HG03520 (cell line): ENCODE measurements around the gene SLK.

Experiments used
- ATAC-seq: cut with Tn5 transposase; IDR thresholded peaks from one replicate; pipeline ENCODE4 v1.9.1; 2021; ENCODE audit warnings: mild to moderate bottlenecking, moderate library complexity; ENCODE audit not compliant: unreplicated experiment

SLK gene

DNA sequence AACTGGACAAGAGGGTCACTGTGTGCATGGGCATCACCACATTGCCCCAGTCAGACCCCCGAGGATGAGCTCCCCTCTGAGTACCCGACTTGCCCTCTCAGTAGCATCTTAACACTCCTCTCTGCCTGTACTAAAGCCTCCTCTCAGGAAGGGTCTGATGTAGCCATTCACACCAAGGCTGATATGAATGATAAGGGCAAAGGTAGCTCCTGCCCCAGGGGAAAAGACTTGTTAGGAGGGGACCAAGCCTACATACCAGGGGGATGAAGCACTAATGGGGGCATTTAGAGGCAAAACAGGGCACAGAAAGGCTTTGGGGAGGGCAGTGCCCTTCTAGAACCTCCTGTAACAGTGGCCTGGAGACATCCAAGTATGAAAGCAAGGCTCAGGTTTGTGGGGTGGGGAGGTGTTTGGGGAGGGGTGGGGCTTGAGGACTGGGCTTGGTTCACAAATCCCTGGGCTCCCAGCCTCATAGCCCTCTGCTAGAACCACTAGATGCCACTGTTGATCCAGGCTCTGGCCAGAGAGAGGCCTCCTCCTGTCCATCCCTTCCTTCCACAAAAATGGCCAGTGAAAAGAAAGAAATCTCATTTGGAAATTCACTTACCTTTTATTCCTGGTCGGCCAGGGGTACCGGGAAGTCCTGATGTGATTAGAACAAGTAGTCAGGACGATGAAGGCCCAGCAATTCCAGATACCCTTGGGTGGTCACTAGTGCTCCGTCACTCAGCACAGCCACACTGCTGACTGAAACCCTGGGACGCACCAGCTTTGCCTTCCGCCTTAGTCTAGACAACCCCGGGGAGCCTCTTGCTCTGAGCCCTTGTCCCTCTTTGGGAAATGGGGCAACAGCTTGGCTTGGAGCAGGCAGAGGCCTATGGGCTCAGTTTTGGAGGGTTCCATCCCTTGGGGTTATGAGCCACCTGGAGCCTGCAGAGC is 78.5 kb downstream of the SLK start:
- no peak for ATAC-seq

DNA sequence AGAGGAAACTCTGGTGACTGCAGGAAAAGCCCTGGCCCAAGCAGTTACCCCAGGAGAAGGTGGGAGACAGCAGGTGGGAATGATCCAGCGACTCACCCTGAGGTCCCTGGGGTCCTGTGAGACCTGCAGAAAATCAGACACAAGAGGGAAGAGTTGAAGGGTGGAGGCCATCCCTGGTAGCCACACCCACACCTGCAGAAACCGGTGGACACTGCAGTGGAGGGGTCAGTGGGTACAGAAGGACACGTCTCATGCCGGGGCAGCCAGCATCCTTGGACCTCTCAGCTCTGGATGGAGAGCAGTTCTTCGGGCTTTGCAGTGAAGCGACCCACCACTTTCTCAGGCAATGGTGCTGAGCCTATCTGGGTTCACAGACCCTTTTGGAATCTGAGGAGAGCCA is 79.7 kb downstream of the SLK start:
- no peak for ATAC-seq

DNA sequence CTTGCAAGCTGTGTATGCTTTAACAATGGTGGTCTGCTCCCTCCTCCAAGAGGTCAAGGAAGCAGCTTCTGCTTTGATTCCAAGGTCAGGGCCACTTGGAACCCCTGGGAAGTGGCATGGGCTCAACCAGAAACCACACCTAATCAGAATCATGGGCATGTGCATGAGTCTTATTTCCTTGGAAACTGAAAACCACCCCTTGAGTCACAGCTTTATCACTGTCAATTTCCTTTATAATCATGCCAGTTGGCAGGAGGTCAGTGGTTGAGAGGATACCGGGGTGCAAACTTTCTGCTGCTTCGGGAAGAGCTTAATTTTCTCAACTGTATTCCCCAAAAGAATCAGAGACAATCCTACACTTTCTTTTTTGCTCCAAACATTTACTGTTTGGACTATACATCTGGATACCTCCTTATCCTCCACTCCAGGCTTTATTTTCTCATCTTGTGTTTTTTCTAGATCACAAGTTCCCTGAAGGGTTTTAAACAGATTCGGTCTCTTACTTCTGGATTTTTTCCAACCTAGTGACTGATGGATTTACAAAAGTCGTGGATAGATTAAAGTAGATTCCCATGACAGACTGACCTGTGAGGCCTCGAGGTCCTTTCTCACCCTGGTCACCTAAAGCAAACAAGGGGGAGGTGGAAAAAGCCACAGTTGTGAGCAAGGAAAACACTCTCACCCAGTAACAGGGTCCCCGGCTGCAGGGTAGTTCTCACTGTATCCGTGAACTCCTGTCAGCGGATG is 82.7 kb downstream of the SLK start:
- no peak for ATAC-seq

DNA sequence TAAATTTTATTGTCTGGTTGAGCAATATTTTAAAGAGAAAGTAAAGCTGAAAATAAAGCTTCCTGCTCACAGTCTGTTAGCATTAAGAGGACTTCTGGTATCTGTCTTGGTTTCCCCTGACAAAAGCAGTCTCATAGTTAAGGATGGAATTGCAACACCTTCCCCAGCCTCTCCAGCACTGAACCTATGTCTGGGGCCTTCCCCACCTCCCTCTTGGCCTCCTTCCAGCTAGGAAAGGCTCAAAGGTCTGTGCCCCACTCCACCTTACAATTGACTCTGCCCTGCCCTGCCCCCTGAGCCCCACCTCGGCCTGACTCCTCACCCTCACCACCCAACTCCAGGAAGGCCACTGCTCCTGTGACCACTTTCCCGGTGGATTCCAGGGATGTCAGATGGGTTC is 85.5 kb downstream of the SLK start:
- ATAC-seq, result no peak

DNA sequence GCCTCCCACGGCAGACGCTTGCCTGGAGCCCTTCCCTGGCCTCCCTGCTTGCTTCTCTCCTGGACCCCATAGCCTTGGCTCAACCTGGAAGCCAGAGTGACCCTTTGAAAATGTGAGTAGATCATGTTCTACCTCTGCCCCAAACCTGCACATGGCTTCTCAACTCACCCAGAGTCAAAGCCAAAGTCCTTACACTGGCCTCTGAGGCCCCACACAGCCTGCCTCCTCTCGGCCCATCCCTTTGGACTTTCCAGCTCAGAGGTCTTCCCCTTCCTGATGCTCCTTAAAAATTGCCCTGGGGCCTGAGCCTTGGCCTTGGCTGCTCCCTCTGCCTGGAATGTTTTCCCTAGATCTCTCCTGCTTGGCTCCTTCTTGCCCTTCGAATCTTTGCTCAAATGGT is 86.3 kb downstream of the SLK start:
- no peak for ATAC-seq

DNA sequence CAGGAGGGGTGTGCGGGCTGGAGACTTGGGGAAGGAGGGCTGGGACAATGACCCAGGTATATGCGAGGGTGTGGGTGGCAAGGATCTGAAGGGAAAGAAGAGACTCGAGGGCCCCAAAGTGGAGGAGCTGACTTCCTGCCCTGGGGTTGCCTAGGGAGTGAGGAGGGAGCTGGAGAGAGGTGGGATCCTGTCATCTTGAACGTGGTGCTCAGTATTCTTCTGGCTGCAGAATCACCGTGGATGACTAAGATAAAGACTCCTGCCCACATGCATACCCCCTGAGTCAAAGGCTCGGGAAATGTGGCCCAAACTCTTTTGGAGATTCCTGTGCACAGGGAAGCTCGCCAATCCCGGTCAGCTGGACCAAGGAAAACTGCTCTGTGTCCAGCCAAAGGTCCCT is 87.5 kb downstream of the SLK start:
- no peak for ATAC-seq

DNA sequence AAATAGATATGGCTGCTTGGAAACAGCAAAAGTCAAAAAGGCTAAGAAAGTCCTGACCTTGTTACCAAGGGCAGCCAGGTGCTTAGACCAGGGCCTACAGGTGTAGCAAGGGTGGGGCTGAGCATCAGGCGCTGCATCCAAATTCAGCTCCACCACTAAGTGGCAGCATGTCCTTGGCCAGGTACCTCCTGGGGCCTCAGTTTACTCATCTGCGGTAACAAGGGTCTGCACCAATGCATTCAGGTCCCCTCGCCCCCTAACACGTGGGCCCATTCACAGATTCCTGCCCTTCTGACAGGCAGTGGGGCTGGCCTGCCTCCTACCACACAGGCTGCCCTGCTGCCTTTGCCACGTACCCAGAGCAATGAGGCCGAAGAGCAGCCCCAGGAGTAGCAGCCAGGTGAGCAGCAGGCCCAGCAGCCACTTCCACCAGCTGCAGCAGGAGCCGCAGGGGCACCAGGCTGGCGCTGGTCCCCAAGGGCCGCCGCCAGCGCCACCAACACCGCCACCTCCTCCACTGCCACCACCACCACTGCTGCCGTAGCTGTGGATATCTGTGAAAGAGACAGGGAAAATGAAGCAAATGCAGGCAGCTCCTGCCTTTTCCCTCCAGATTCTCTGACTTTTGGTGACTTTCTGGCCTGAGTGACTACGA is 89.8 kb downstream of the SLK start:
- ATAC-seq, result no peak

DNA sequence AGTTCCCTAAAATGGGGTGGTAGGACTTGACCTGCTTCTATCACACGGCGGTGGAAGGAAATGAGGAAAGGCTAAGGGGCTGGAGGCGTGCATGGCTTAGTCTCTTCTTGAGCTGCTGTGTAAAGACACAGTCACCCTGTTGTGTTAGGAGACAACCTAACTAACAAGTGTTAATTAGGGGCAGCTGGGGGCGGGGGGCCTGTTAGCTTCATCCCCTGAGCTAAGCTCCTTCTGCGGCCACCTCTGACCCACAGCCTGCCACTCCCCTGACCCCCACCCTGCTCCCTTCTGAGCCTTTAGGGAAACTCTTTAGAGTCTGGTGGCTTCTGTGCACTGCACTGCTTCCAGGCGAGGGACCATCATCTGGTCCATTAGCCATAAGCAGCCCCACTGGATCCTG is 90.8 kb downstream of the SLK start:
- ATAC-seq, result no peak

DNA sequence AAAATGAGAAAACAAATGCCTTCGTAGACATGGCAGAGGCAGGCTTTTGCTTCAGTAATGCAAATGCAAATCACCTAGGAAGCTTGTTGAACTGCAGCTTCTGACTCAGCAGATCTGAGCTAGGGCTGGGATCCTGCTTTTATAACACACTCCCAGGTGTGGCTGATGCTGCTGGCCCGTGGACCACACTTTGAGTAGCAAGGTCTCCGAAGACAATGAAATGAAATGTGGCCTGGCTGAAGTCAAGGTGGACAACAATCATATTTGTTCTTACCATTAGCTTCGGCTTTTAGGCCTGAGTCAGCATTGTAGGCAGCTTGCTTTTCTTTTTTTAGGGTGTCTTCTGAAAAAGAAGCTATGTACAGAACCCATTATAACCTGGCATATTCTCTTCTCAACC is 92.4 kb downstream of the SLK start:
- no peak for ATAC-seq

DNA sequence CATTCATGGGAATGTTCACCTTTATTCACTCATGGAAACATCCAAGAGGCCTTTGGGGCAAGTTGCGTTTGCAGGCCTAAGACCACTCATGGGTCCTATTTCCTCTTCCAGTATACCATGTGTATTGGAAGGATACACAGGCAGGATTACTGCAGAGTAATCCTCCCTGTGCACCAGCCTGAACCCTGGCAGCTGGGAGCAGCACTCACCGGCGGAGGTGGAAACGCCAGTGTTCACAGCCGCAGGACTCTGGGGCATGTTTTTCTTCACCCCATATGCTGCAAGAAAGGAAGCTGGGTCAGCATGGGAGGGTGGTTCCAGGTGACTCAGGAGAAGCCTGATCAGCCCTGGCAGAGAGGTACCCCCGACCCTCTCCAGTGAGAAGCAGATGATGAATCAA is 94.3 kb downstream of the SLK start:
- ATAC-seq, result no peak

DNA sequence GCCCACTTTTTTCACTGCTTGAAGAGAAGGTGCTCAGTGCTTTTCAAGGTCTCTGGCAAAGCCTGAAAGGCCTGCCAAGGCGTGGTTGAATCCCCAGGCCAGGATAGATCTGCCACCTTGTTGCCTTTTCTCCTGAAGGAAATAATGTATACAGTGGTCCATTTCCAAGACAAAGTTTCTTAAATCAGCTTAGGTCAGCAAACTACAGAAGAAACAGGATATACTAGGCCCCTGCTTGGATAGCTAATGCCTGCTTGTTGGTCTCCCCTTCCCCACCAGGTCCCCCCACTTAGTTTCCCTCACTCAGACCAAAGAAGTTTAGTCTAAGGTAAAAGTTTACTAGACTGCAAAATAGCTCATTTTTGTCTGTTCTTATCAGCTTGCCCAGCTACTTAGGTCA is 98.8 kb downstream of the SLK start:
- no peak for ATAC-seq

DNA sequence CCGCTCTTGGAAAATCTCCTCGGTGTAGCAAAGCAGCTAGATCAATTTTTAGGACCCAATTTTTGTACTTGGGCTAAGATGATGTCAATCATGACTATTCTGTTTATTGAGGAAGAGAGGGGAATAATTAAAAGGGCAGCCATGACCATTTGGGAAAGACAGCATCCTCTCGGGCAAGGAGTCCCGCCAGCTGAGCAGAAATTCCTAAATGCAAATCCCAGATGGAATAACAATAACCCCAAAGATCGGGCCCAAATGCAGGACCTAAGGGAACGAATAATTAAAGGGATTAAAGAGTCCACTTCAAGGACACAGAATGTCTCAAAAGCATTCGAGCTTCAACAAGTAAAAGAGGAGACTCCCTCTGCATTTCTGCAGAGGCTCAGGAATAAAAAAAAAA is 100.0 kb downstream of the SLK start:
- ATAC-seq, result no peak

DNA sequence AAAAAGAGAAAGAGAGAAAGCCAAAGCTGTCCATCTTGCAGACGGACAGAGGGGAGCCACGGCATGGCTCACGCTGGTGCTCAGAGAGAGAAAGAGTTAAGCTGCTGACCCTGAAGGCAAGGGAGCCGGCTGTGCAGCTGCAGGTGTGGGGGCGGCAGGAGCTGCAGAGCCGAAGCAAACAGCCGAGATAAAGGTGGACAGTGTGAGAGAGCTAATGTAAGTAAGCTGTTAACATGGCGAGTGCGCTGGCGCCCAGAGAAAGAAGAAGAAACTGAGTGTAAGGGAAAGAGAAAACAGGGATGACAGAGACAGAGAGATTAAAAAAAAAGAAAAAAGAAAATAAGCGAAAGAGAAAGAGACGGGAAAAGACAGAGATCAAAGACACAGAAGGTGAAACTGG is 100.6 kb downstream of the SLK start:
- no peak for ATAC-seq

DNA sequence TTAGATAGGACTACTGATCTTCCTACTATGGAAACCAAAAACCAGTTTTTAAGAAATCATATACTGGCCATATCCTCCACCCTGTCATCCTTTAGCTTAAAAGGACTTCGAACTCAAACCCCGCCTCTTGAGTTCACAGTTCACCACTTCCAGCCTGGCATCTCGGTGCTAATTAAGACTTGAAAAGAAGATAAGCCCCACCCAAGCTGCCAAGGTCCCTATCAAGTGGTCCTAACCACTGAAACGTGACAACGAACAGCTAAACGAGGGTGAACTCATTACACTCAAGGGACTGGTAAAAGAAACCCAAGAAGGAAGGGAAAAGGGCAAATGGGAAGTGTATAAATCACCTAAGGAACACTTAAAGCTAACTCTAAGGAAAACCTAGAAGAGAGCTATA is 102.7 kb downstream of the SLK start:
- no peak for ATAC-seq

DNA sequence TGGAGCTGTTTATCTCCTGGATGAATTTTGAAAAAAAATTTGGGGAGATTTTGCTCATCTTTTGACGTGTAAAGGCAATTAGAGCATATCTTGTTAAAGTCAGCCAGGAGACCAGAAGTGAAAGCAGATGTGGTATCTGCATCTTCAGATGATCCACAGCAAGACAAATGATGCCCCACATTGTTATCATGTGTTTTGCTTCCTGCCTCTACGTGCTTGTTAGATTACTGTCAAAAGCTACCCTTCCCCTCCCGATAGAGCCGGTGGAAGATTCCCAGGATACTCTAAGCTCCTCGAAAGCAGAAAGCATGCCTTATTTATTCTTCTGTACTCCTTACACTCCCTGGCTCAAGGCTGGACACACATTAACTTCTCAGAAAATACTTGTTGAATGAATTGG is 105.8 kb downstream of the SLK start:
- no peak for ATAC-seq

DNA sequence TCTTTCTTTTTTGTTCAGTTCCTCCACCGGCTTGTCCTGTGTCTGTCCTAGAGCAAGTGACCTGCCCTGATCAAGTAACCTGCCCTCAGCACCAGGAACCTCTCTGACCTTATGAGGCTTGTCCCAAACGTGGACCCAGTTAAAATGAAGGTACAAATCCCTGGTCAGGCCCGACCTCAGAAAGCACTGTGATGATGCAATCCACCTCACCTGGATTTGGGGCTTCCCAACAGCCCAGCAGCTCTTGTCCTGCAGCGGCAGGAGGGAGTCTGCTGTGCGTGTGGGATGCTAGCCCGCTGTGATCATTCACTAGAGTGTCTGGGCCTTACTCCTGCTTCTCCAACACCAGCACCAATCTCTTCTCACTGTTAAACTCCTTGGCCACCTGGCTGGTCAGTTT is 107.6 kb downstream of the SLK start:
- ATAC-seq, result no peak

DNA sequence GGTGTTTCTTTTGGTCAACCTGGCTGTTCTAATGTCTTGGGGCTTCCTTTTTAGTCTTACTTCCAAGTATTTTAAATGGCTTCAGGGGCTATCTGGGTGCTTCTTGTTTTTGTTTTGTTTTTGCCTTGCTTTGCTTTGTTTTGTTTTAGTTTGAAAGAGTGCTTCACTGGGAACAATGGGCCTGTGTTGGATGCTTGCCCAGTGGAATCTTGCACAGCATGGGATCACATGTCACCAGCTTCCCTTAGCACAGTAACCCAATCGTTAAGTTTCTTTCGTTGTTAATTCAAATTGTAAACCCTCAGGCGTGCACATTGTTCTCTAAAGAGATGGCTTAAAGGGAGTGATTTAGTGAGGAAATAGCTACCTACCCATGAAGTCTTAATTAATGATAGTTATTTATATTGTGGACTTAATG is 109.8 kb downstream of the SLK start:
- no peak for ATAC-seq

DNA sequence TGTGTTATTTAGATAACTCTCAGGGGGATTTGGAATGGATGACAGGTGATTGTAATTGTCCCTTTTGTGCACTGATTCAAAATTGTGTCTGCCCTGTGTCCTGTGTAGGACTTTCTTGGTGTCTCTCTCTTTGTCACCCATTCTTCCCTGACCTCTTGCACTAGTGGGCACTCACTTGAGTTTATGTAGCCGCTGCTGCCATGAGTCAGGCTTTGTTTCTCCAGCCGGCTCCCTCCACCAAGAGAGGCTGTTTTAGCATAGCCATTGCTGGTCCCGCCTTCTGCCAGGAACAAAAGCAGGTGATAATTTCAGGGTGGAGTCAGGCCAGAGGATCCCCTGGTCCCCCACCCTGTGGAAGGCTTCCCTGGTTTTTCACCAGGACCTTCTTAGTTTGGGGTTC is 110.3 kb downstream of the SLK start:
- ATAC-seq, result no peak

DNA sequence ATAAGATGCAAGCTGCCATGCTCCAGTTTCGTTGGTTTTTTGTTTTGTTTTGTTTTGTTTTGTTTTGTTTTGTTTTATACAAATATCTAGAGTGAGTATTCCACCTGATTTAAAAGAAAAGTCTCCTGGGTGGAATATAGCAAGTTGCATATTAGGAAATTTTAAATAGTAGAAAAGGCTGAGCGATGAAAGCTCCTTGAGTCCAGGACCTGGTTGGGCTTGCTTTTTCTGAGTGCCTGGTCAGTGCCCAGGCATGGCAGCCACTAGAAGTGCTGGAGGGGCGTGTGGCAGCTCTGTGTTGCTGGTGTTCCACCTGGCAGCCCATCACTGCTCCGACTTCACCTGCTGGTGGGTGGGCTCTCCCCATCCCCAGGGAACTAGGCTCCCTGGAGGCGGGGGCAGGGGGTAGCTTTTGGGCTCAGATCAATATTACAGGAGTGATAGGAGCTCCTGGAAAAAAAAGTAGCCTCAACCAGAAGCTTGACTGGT is 110.8 kb downstream of the SLK start:
- no peak for ATAC-seq
